Retina (tissue), 1 donor: Measurements from ENCODE around the gene CES5A.
"Not testable (repeated sequence)": the region's sequence is repeated elsewhere in the genome, so short reads cannot be mapped to it uniquely, and the experiment has no call there.

ENCODE experiments used
- DNase-seq: peaks from one replicate; pipeline ENCODE4 v3.0.0-alpha.2; 2016

Gene CES5A

GRCh38 chr16:55875273-55875672 lies at the start of gene CES5A:
TSS of gene CES5A (minus strand) at chr16:55875373. CDS start at chr16:55875221, 152 bp downstream.
- DNase-seq, result no peak

- DNase-seq, result no peak
These were observed 47.5 kb upstream of the CES5A start for GRCh38 chr16:55922662-55923061.

GRCh38 chr16:55917373-55918160 lies 42.4 kb upstream of the CES5A start:
- DNase-seq, result no peak

- DNase-seq, result no peak
These were observed 40.1 kb upstream of the CES5A start for GRCh38 chr16:55915096-55915827.

- DNase-seq, result no peak
These were observed 39.2 kb upstream of the CES5A start for GRCh38 chr16:55914383-55914782.

- DNase-seq, result no peak
These were observed 38.5 kb upstream of the CES5A start for GRCh38 chr16:55913716-55914115.

- DNase-seq, result not testable (repeated sequence)
These were observed 37.9 kb upstream of the CES5A start for GRCh38 chr16:55913121-55913520.

GRCh38 chr16:55912022-55912421 lies 36.8 kb upstream of the CES5A start:
- DNase-seq, result peak; percentile 50

GRCh38 chr16:55911616-55912015 lies 36.4 kb upstream of the CES5A start:
- DNase-seq, result no peak

- no peak for DNase-seq
These were observed 34.7 kb upstream of the CES5A start for GRCh38 chr16:55909876-55910275.

GRCh38 chr16:55908641-55909040 lies 33.5 kb upstream of the CES5A start:
- no peak for DNase-seq

GRCh38 chr16:55907661-55908060 lies 32.5 kb upstream of the CES5A start:
- no peak for DNase-seq

- no peak for DNase-seq
These were observed 30.9 kb upstream of the CES5A start for GRCh38 chr16:55906123-55906522.

GRCh38 chr16:55905651-55906050 lies 30.5 kb upstream of the CES5A start:
- no peak for DNase-seq

GRCh38 chr16:55901566-55902217 lies 26.5 kb upstream of the CES5A start:
- DNase-seq, result no peak

GRCh38 chr16:55900616-55901393 lies 25.6 kb upstream of the CES5A start:
- no peak for DNase-seq

- DNase-seq, result no peak
These were observed 24.7 kb upstream of the CES5A start for GRCh38 chr16:55899857-55900256.

- no peak for DNase-seq
These were observed 23.4 kb upstream of the CES5A start for GRCh38 chr16:55898592-55898991.

GRCh38 chr16:55892821-55893220 lies 17.6 kb upstream of the CES5A start:
- no peak for DNase-seq

- no peak for DNase-seq
These were observed 14.3 kb upstream of the CES5A start for GRCh38 chr16:55889518-55889917.

GRCh38 chr16:55888546-55888945 lies 13.4 kb upstream of the CES5A start:
- peak; percentile 54 for DNase-seq

GRCh38 chr16:55876854-55877253 lies 1.7 kb upstream of the CES5A start:
- DNase-seq, result peak; percentile 18

- no peak for DNase-seq
These were observed 2.1 kb downstream of the CES5A start for GRCh38 chr16:55873122-55873521.
